Measurements from ENCODE around the gene RTF1. TPM values are rescaled to one million over a fixed set of nuclear protein-coding genes. Genes with fewer than 3 reads are reported as not detected.

RTF1 gene
- total RNA-seq, 3 donors from 2014 or later = 26.4 to 50.2 (median 33.1) TPM

DNA sequence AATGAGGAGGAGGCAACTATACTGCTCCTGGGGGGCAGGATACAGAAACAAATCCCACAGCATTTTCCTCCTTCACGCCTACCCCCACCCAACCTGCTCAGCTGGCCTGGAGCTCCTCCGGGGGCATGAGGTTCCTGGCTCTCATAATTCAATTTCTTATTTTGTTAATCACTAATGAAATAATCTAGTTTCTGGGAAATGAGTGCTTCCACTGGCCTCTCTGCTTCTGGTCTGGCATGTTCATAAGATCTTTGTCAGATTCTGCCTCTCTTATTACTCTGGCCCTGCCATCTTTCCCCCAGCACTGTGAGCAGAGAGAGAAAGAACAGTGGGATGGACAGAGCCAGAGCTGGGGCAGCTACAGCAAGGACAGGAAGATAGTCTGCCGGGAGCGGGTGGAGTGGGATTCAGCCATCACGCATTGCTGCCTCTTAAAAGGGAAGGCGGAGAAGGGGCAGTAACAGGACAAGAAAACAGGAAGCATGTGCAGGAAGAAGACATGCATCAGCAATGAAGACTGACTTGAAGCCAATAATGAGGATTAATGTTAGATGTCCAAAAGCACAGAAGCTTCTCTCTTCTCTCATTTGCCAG lies 113.6 kb downstream of the RTF1 start:
- DNase-seq (no peak), ATAC-seq (no peak)
- H3K36me3 ChIP-seq (ENCODE audit: low read depth) = peaks cover 9% of the 10 kb centered on the region
- no peaks in the 10 kb centered on the region for H3K4me1 ChIP-seq (ENCODE audit: low read depth)
- TF ChIP-seq CTCF (IDR thresholded peaks at IDR 0.05) = no peak
- H3K9me3 ChIP-seq = no peaks in the 10 kb centered on the region
- intact Hi-C loops (cut with DNase I, micrococcal nuclease) = no loop called here
- no peak overlapping the region for H3K4me3 ChIP-seq

Other genes starting within 250 kb of the RTF1 start
- gene EXD1, start 186.3 kb upstream of the RTF1 start, total RNA-seq = not detected
- 100 to 1,000 TPM; 233 to 461 (median 354) TPM for gene CHP1, start 185.8 kb upstream of the RTF1 start, total RNA-seq
- gene OIP5, start 84.5 kb upstream of the RTF1 start, total RNA-seq = 1 to 10 TPM; 1.5 to 7.1 (median 1.5) TPM
- 10 to 100 TPM in 1 of 3 donors, 1 to 10 TPM in 2; 3.8 to 31.5 (median 8.3) TPM for gene NUSAP1, start 84.2 kb upstream of the RTF1 start, total RNA-seq
- gene NDUFAF1, start 14.6 kb upstream of the RTF1 start, total RNA-seq = 10 to 100 TPM; 11.9 to 14.0 (median 12.1) TPM
- 10 to 100 TPM; 18.3 to 57.5 (median 29.5) TPM for gene ITPKA, start 76.8 kb downstream of the RTF1 start, total RNA-seq
- 10 to 100 TPM in 2 of 3 donors, 1 to 10 TPM in 1; 5.5 to 23.3 (median 13.3) TPM for gene LTK, start 96.7 kb downstream of the RTF1 start, total RNA-seq
- gene RPAP1, start 127.2 kb downstream of the RTF1 start, total RNA-seq = 10 to 100 TPM; 25.1 to 32.7 (median 27.2) TPM
- gene TYRO3, start 142.1 kb downstream of the RTF1 start, total RNA-seq = 1 to 10 TPM; 1.9 to 8.5 (median 2.3) TPM
- gene MGA, start 243.3 kb downstream of the RTF1 start, total RNA-seq = 10 to 100 TPM; 29.1 to 50.5 (median 29.2) TPM